ENCODE results near the gene LGR4. TPM values are rescaled to one million over a fixed set of nuclear protein-coding genes. Genes with fewer than 3 reads are reported as not detected.

LGR4 gene
- total RNA-seq, 1 experiment from 2014 or later, result 37.1 TPM

DNA sequence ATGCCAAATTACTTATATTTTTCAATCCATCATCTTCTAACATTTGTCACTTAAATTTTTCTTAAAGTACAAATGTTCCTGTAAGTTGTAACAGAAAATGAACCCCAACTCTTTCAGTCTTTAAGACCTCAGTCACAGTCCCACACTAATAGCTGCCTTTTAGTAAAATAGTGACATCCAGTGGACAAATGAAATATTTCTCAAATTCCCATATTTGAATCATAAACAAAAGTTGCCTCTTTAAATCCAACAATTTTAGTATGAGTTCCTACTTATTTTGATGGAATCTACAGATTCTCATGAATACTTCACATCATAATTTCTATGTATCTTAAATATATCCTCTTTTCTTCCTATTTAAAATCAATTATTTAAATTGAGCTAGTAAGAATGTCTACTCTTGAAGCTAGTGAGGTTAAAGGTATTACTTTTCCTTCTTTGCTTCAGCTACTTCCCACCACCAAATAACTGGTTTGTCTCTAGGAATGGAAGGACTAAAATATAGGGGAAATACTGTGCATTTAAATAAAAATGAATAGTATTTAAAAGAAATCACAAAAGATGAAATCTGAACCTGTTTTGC is 24.8 kb upstream of the LGR4 start:
- Mint-ChIP-seq H3K27ac (ENCODE audit: unreplicated experiment) (no peak overlapping the region), H3K4me3 (ENCODE audit: unreplicated experiment) (no peak overlapping the region), H3K27me3 (ENCODE audit: insufficient read depth, unreplicated experiment) (no peaks in the 10 kb centered on the region), H3K4me1 (ENCODE audit: low read depth, unreplicated experiment) (no peaks in the 10 kb centered on the region), H3K9me3 (ENCODE audit: unreplicated experiment) (no peaks in the 10 kb centered on the region), H3K36me3 (ENCODE audit: insufficient read depth, unreplicated experiment) (peaks cover 56% of the 10 kb centered on the region)
- Histone ChIP-seq H3K36me3 (ENCODE audit: control insufficient read depth, insufficient read depth, low read length) (peaks cover 2% of the 10 kb centered on the region; the same call in 1 of the 2 replicates), H3K4me1 (no peaks in the 10 kb centered on the region), H3K27me3 (replicated peaks; ENCODE audit: control insufficient read depth, insufficient read depth, low read length) (no peaks in the 10 kb centered on the region), H3K9me3 (no peaks in the 10 kb centered on the region), H3K4me3 (ENCODE audit: low read depth, low read length) (no peak overlapping the region)
- DNase-seq, result no peak
- CTCF ChIA-PET, result interaction anchor here (1.0 to 1.5 kb wide), 4 partner anchors 11 to 313 kb away, joined by 3 to 6 read pairs (median 4); partner anchors contain the start of gene LGR4
- intact Hi-C loops (cut with micrococcal nuclease; ENCODE audit: unreplicated experiment), result loop anchor here (1.0 to 2.0 kb wide), 2 partner anchors 313 to 743 kb away; no protein-coding TSS in a partner anchor
- POLR2A ChIA-PET, result interaction anchor here (0.6 kb wide), 1 partner anchor 25 kb away, joined by 3 read pairs; the partner anchor contains the start of gene LGR4
- peak in 1 of 2 experiments; percentile 55 for TF ChIP-seq CTCF (IDR thresholded peaks at IDR 0.05; ENCODE audit: insufficient read depth in 1 of 2, low read depth in 1 of 2, low read length in 1 of 2, severe bottlenecking in 1 of 2, unreplicated experiment in 1 of 2)
- TSS peak; percentile 1 for BruUV-seq (replicated peaks)

- CTCF ChIA-PET, result interaction anchor here (0.8 to 1.5 kb wide), 3 partner anchors 24 to 312 kb away, joined by 3 to 5 read pairs (median 3); partner anchors contain the start of gene LGR4
- intact Hi-C loops (cut with micrococcal nuclease; ENCODE audit: unreplicated experiment), result loop anchor here (2.0 kb wide), 1 partner anchor 742 kb away; no protein-coding TSS in a partner anchor
- Mint-ChIP-seq H3K4me3 (ENCODE audit: unreplicated experiment) (no peak overlapping the region), H3K27me3 (ENCODE audit: insufficient read depth, unreplicated experiment) (no peaks in the 10 kb centered on the region), H3K9me3 (ENCODE audit: unreplicated experiment) (no peaks in the 10 kb centered on the region), H3K27ac (ENCODE audit: unreplicated experiment) (no peak overlapping the region), H3K36me3 (ENCODE audit: insufficient read depth, unreplicated experiment) (peaks cover 64% of the 10 kb centered on the region), H3K4me1 (ENCODE audit: low read depth, unreplicated experiment) (no peaks in the 10 kb centered on the region)
- POLR2A ChIA-PET, result no interaction called here
- no peak for DNase-seq
- BruUV-seq (replicated peaks), result no TSS peak
- Histone ChIP-seq H3K27me3 (replicated peaks; ENCODE audit: control insufficient read depth, insufficient read depth, low read length) (no peaks in the 10 kb centered on the region), H3K36me3 (ENCODE audit: control insufficient read depth, insufficient read depth, low read length) (peaks cover 4% of the 10 kb centered on the region), H3K4me3 (ENCODE audit: low read depth, low read length) (no peak overlapping the region), H3K9me3 (no peaks in the 10 kb centered on the region), H3K4me1 (no peaks in the 10 kb centered on the region)
- TF ChIP-seq CTCF (IDR thresholded peaks at IDR 0.05; ENCODE audit: insufficient read depth in 1 of 2, low read depth in 1 of 2, low read length in 1 of 2, severe bottlenecking in 1 of 2, unreplicated experiment in 1 of 2), result no peak
These were observed 23.9 kb upstream of the LGR4 start for GRCh38 chr11:27496461-27496860.

- DNase-seq, result no peak
- Histone ChIP-seq H3K9me3 (no peaks in the 10 kb centered on the region), H3K4me3 (ENCODE audit: low read depth, low read length) (no peak overlapping the region), H3K27me3 (replicated peaks; ENCODE audit: control insufficient read depth, insufficient read depth, low read length) (no peaks in the 10 kb centered on the region), H3K36me3 (ENCODE audit: control insufficient read depth, insufficient read depth, low read length) (peaks cover 5% of the 10 kb centered on the region), H3K4me1 (no peaks in the 10 kb centered on the region)
- no TSS peak for BruUV-seq (replicated peaks)
- Mint-ChIP-seq H3K27ac (ENCODE audit: unreplicated experiment) (no peak overlapping the region), H3K36me3 (ENCODE audit: insufficient read depth, unreplicated experiment) (peaks cover 69% of the 10 kb centered on the region), H3K27me3 (ENCODE audit: insufficient read depth, unreplicated experiment) (no peaks in the 10 kb centered on the region), H3K4me3 (ENCODE audit: unreplicated experiment) (no peak overlapping the region), H3K4me1 (ENCODE audit: low read depth, unreplicated experiment) (no peaks in the 10 kb centered on the region), H3K9me3 (ENCODE audit: unreplicated experiment) (no peaks in the 10 kb centered on the region)
- intact Hi-C loops (cut with micrococcal nuclease; ENCODE audit: unreplicated experiment), result loop anchor here (2.0 kb wide), 1 partner anchor 741 kb away; no protein-coding TSS in a partner anchor
- no peak for TF ChIP-seq CTCF (IDR thresholded peaks at IDR 0.05; ENCODE audit: insufficient read depth in 1 of 2, low read depth in 1 of 2, low read length in 1 of 2, severe bottlenecking in 1 of 2, unreplicated experiment in 1 of 2)
- ChIA-PET CTCF (interaction anchor here (0.6 to 1.5 kb wide), 5 partner anchors 23 to 1649 kb away, joined by 3 to 5 read pairs (median 3); partner anchors contain the start of gene LGR4), POLR2A (no interaction called here)
These were observed 23.2 kb upstream of the LGR4 start for GRCh38 chr11:27495710-27496300.
